Inflammatory macrophage treated with lipopolysaccharide for 1 hour (primary cell): ENCODE data around the gene CEACAM4.

Source experiments
- DNase-seq, 2 donors: peaks; one replicate each; pipeline ENCODE4 v3.0.0-alpha.2; 2020 to 2022

The CEACAM4 gene

DNA sequence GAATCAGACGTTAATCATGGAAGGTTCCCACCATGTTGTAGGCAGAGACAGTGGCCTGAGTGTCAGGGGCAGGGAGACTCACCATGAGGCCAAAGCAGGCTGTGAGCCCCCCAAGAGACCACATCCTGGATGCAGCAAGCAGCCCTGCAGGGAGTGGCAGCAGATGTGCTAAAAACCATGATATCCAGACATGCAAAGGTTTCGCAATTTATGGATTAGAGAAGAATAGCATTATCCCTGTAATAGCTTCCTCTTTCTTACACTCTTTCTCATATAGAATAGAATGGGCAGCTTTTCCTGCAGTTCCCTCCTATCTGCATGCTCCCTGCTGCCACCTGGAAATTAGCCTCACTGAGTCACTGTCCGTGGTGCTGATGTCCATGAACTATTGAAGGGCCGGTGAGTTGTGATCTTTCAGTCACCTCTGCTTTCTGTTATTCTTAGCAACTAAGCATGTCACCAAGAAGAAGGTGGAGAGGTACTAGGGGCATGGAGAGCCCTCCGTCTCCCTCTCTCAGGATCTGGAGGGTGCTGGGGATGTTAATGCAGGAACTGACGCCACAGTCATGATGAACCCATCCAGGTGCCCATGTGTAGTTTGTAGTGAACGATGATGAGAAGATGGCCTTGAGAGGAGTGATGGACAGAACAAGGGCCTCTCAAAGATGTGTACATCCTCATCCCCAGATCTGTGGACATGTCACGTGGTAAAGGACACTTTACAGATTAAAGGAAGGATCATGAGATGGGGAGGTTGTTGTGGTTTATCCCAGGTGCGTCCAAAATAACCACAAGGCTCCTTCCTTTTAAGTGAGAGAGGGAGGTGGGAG, 9.9 kb downstream of the CEACAM4 start:
- peak in 1 of 2 donors; percentile 34 for DNase-seq

DNA sequence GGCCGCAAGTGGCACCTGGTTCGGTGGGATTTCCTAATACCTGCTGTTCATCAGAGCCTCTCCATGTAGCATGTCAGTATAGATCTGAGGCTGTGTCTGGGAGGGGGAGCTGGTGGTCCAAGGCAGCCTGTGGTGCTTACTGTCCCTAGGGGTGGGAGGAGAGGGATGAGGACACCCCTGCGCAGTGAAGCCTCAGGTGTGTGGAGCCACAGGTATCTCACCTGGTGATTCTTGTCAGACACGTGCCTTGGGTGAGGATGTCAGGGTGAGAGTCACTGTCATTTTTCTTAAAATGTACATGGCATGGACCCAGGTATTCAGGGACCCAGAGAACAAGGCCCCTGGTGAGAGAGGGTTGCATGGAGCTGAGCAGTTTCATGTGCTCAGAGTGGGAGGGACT, 11.7 kb downstream of the CEACAM4 start:
- DNase-seq: no peak

DNA sequence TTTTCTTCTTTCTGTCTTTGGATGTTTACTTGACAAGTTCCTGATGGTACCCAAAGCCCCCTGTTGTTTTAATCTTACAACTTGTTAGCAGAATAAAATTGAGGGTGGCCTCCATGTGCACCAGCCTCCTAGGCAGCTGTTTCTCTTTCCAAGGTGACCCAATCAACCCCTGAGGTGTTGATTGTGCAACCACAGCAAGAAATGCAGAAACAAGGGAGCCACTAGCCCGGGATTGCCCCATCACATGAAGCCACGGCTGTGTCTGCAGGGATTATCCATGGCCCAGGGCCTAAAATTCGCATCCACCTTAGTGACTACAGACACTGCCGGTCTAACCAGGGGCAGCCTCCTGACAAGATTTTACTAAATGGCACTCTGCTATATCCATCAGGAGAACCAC, 14.4 kb downstream of the CEACAM4 start:
- DNase-seq: peak; percentile 39 to 57

DNA sequence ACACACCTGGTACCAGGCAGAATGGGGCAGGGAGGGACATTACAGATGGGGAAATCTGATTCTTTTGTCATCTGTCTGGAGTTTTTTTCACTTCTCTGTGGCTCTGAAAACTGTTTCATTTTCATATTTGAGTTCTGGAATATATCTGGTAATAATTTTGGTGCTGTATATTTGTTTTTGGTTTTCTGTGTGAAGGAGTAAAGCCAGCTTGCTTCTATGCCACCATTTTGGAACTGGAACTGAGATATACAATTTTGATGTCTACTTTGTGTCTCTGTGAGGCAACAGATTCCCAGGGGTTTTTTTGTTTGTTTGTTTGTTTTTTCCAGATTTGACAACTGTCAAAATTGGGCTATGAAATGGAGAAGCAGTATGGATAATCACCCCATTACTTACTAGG, 16.1 kb downstream of the CEACAM4 start:
- DNase-seq: no peak

DNA sequence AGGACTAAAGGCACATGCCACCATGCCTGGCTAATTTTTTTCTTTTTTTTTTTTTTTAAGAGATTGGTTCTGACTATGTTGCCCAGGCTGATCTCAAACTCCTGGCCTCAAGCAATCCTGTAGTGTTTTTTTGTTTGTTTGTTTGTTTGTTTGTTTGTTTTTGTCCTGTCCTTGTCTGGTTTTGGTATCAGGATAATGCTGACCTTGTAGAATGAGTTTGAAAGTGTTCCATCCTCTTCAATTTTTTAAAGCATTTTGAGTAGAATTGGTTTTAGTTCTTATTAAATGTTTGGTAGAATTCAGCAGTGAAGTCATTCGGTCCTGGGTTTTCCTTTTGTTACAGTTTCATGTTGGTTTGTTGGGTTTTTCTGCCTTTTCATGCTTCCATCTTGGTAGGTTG, 19.2 kb downstream of the CEACAM4 start:
- no peak for DNase-seq

DNA sequence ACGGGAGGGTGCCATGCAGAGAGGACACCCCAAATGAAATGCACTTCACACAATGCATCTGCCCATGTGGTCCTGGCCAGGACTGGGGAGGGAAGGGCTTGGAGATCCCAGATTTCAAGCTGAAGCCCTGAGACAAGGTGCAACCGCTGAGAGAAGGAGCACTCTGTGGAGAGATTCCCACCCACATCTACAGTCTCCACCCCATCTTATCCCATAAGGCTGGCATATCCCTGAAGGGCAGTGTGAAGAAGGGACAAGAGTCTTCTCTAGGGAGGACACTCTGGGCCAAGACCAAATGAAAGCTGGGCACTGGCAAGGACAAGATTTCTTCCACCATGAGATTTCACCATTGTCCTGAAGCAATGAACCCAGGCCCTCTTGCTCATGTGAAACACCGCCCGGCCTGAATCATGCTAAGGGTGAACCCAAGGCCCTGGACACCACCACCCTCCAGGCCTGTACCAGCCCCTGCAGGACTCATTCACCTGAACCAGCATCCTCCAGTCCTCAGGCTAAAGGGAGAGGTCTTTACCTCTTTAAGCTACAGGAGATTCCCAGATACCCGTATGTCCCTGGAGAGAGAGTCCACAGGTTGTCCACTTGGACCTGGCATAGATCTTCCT, 20.5 kb downstream of the CEACAM4 start:
- DNase-seq: no peak

DNA sequence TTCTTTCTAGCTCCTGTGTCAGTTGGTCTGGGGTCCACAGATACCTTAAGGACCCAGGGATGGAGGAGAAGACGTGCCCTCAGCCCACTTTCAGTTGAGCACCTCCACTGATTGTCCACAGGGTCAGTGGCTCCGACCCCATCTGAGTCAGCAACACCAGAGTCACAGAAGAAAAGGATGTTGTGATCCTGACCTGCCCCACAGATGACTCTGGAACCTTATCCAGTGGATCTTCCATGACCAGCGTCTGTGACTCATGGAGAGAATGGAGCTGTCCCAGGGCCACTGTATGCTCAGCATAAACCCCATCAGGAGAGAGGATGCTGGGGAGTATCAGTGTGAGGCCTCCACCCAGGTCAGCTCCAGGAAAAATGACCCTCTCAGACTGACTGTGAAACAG, 22.0 kb downstream of the CEACAM4 start:
- DNase-seq: no peak

DNA sequence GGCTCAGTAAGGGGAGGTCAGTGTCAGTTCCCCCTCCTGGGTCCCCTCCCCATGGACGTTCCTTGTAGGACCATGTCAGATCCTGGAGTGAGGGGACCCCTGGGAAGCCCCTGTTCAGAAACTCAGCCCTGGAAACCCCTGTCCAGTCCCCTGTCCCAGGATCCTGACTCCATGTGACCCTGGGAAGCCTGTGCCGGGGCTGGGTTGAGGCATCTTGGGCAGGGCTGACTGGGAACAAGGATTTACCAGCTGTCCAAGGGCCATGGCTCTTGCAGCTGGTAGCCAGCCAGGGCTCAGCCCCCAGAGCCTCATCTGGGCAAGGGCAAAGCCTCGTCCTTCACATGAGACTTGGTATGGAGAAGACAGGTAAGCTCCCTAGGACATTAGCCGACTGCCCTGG, 25.1 kb downstream of the CEACAM4 start:
- no peak for DNase-seq

DNA sequence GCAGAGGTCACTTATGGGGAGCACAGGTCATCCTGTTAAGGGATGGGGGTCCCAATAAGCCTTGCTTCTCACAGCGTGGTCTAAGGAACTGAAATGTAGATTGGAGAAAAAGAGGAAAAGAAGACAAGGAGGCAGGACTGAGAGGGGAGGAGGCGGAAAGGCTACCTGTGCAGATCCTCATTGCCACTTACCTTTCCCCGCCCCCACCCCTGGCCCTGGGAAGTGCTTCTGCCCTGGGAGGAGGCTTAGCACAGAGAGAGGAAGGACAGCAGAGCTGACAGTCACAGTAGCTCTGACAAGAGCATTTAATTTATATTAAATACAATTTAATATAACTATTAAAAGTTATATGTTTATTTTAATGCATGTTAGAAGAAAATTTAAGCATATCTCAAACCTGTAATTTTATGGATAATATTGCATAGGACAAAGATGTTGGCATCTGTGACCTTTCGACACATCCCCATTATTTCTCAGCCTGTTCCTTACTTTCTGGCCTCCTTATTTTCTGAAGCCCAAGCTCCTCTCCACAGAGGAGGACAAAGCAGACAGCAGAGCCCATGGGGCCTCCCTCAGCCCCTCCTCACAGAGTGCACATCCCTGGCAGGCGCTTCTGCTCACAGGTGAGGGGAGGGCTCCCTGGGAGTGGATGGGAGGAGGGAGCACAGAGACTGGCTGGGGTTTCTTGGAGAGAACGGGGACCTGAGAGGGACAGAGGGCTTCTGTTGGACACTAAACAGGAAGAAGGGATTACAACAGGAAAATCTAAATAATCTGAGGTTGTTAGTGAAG, 27.5 kb downstream of the CEACAM4 start:
- DNase-seq: no peak

DNA sequence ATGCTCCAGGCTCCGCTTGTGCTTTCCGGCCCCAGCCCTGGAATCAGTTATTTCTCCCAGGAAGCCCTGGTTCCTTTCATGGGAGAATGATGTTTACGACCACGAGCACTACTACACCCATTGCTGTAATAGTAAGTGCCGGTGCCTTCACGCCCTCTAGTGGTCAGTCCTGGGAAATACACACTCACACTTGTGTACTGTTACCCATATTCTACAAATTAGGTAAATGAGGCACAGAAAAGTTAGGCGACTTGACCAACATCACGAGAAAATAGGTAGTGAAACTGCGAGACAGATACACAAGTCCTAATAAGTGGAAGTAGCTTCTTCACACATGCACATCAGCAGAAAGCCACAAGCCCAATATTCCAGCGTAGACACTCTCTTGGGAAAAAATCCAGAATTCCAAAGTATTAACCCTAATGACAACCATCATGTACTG, 29.3 kb downstream of the CEACAM4 start:
- peak; percentile 56 to 93 for DNase-seq

DNA sequence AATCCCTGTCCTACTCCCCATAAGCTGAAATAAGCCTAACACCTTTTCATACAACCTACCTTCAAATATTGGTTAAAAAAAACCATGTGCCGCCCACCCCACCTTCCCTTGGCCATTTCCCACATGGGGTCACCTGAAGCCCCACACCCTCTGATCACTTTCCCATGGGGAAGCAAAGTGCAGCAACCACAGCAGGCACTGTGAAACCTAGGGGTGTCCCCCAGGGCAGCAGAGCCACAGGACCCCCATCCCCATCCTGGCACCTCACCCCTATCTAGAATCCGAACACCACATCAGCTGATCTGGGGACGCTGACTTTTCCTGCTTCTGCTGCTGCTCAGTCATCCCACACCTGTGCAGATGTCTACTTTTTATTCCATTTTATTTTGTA, 31.0 kb downstream of the CEACAM4 start:
- DNase-seq: no peak

DNA sequence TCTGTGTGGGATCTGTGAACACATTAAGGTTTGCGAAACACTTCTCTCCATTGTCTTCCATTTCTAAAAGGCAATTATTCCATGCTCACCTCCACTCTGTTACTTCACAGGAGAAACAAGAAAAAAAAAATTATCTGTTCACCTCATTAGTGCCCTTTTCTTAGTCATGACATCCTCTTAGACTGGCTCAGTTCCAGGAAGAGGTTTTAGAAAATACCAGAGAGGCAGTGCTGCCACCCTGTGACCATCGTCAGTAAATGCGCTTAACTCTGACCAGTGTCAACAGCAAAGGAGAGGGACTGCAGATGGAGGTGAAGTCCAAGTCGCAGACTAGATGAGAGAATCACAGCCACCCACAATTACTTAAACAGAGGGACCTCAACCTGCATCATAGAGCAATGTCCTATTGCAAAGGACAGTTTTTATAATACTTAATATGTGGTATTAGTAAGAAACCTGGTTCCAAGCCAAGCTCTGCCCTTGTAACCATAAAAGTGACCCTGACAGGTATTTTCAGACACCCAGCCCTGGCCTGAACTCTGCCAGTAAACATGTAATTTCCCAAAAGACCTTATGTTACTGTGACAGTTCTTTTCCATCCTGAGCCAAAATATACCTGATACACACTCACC, 31.5 kb downstream of the CEACAM4 start:
- DNase-seq: peak; percentile 66 to 80

DNA sequence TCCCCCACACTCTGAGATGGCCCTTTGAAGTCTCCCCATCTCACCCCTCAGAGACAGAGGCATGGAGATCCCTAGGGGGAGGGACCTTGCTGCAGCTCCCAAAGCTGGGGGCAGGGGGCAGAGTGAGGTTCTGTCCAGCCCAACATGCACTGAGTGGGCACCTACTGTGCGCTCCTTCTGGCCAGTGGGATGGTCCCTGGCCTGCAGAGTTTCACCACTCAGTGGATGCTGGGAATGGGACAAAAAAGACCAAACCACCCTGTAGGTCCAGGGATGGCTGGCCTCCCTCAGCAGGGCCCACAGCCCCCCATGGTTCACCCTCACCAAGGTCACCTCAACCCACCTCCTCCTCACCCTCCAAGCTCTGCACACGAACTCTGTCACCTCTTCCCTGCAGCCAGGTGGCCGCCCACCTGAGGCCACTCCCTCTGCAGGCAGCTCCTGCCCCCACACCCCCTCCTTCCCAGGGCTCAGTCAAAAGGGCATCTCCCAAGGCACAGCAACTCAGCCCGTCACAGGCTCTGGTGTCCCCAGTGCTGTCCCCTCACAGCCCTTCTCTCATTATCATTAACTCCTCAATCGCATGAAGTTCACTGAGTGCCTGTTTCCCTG, 34.8 kb downstream of the CEACAM4 start:
- no peak for DNase-seq

DNA sequence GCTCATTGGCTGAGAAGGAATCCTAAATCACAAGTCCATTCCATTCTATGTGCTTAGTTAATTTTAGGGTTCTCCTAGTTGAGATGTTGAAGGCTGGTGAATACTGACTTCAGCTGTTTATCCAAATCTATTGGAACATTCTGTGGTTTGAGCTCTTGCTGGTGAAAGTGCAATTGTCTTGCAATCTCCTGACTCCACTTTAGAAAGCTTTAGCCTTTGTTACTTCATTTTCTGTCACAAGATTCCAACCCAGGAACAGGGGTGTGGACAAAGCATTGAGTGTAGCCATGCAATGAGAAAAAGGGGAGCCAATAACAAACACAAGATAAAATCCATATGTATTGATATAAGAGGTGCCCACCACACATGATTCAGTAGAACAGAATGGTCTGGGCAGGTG, 35.9 kb downstream of the CEACAM4 start:
- peak; percentile 18 to 45 for DNase-seq

DNA sequence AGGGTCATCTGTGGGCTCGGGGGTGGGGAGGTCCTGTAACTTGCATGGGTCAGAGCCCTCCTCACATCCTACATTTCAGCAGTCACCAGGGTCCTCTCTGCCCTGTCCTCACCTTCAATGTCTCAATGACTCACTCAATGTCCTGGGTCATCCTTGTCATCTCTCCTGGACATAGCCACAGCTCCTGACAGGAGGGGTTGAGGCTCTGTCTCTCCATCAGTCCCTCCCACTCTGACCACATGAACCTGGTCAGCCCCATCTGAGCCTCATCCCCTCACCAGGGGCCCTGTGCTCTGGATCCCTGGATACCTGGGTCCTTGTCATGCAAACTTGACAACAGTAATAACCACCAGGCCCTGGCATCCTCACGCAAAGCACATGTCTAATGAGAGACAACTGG, 37.5 kb downstream of the CEACAM4 start:
- DNase-seq: no peak

DNA sequence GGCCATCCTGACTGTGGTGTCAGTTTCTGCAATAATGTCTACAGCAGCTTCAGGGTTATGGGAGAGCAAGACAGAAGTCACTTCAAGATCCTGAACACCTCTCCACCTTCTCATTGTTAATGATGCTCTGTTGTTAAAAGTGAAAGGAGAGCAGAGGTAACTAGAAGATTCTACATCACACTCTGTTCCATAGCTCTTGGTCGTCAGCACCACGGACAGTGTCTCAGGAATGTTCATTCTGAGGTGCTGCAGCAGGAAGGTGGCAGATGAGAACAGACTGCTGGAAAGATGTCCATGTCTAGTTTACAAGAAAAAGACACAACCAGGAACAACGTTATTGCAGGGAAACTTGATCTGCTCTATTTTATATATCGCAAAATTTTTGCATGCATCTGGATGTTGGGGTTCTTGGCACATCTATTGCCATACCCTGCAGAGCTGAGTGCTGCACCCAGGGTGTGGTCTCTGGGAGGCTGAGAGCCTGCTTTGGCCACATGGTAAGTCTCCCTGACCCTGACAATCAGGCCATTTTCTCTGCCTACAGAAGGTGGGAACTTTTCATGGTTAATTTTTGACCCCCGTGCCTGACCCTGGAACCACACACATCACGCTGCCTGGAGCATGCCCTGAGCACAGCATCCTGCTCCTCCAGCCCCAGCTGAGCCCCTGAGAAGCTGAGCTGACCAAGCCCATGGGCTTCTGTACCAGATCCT, 38.2 kb downstream of the CEACAM4 start:
- peak in 1 of 2 donors; percentile 19 for DNase-seq

DNA sequence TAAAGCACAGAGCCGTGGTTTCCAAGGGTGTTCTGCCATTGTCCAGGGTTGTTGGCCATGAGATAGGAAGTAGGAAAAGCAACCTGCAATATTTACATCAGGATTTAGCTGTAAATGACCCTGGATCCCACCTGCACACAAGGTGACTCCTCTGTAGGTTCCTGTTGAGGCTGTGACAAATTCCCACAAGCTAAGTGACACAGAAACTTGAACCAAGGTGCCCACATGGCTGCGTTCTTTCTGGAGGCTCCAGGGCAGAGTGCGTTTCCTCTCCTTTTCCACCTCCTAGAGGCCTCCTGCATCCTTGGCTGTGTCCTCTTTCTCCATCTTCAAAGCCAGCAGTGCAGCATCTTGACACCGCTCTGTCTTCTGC, 39.0 kb downstream of the CEACAM4 start:
- no peak for DNase-seq

DNA sequence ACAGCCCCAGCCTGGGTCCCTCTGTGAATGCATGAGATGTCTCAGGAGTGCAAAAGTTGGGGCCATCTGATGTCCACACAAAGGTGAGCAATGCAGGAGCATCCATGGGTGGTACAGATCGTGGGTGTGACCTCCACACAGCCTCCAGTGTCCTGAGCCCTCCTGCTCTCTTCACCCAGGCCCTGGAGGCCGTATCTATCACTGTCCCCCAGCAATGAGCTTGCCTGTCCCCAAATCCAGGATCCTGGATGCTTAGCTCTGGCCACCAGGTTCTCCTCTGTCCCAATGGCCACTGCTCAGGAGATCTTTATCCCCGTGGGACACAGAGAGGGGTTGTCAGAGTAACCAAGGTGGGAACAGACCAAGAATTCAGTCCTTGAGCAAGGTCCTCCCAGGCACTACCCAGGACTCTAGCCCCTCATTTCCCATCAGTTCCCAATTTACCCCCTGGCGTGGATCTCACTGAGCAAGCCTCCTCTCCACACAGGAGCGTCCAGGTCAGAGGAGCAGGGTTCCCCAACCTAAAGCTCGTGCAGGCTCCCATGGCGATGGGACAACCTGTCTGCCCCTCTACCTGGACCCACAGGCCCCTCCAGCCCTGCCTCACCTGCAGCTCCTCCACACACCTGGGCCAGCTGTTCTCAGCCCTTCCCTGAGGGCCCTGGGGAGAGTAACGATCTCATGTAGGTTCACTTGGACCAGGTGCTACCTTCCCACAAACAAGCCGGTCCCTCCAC, 39.6 kb downstream of the CEACAM4 start:
- no peak for DNase-seq

DNA sequence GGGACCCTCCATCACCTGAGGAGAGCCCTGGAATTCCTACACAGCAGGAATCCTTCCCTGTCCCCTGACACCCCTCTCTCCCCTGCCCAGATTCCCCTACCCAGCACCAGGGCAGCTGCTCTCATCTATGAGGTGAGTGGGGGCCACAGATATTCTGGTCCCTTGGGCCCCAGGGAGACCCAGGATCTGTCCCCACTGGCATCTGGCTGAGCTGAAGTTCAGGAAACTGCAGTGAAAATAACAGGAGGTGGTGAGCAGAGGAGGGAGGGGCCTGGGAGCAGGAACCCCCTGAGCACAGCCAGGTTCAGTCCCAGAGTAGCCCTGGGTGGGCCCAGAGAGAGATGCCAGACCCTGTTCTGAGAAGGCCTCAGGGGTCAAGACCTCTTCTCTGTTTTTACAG, 40.8 kb downstream of the CEACAM4 start:
- no peak for DNase-seq

DNA sequence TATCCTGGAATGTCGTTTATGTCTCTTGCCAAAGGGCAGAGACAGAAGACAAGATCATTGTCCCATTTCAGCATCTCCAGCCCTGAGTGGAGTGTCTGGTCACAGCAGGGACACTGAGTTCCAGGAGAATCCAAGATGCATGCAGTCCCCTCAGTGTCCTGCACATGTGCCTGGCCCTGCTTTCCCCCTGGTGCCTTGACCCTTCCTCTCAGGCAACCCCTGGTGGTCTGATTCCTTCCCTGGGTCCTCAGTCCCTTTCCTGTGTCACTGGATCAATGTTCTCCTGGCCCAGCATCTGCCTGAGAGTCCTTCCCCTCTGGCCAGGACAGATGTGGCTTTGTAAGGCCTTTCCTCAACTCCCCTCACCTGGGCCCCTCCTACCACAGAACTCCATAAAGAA, 41.9 kb downstream of the CEACAM4 start:
- DNase-seq: no peak

DNA sequence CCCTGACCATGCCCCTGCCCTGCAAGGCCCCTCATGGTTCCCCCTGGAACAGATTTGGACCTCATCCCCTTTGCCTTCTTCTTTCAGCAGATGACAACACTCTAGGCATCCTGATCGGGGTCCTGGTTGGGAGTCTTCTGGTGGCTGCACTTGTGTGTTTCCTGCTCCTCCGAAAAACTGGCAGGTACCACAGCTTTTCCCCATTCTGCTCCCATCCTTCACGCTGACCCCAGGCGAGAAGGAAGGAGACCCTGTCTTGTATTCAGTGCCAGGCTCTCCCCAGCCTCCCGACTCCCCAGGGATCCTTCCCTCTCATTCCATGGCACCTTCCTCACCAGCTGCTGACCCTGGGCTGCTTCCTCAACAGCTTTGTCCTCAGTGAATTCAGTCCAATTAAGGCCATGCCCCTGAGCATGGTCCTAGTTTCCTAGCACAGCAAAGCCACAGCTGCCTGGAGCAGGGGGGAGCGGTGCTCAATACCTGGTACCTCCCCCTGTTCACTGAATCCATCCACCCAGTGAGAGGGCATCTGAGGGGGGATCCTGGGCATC, 42.5 kb downstream of the CEACAM4 start:
- no peak for DNase-seq
